ENCODE measurements around the gene RAD9B. TPM values are rescaled to one million over a fixed set of nuclear protein-coding genes. Genes with fewer than 3 reads are reported as not detected.

RAD9B gene
- under 0.01 TPM in 1 of 2 replicates, not detected in the other for total RNA-seq

GRCh38 chr12:110501752-110502738, at the start of gene RAD9B, which contains the start of gene VPS29:
TSS of gene RAD9B (plus strand) at chr12:110502331. CDS start at chr12:110502338, 7 bp downstream.
TSS of gene VPS29 (minus strand) at chr12:110502111. CDS start at chr12:110502051, 60 bp downstream.

GRCh38 chr12:110468214-110469048, 33.7 kb upstream of the RAD9B start, which contains the start of the genes FAM216A and GPN3:
TSS of gene FAM216A (plus strand) at chr12:110468845. CDS start at chr12:110468876, 31 bp downstream.
TSS of gene GPN3 (minus strand) at chr12:110468257. CDS start at chr12:110468203, 54 bp downstream.

Other genes with a start within 250 kb of the RAD9B start
- 93.2 and 107 TPM in 2 replicates for gene ATP2A2, start 221.1 kb upstream of the RAD9B start, total RNA-seq
- 21.5 and 32.1 TPM in 2 replicates for gene ANAPC7, start 98.6 kb upstream of the RAD9B start, total RNA-seq
- 711 and 909 TPM in 2 replicates for gene ARPC3, start 52.0 kb upstream of the RAD9B start, total RNA-seq
- gene GPN3, start 34.1 kb upstream of the RAD9B start, total RNA-seq, result 15.6 and 23.1 TPM in 2 replicates
- gene FAM216A, start 33.5 kb upstream of the RAD9B start, total RNA-seq, result 12.5 and 14.3 TPM in 2 replicates
- 46.3 and 63.9 TPM in 2 replicates for gene VPS29, start 220 bp upstream of the RAD9B start, total RNA-seq
- 2.3 and 3.6 TPM in 2 replicates for gene PPTC7, start 81.0 kb downstream of the RAD9B start, total RNA-seq
- gene TCTN1, start 111.8 kb downstream of the RAD9B start, total RNA-seq, result 36.6 and 42.6 TPM in 2 replicates
- gene HVCN1, start 186.8 kb downstream of the RAD9B start, total RNA-seq, result 3.4 TPM in 2 replicates
- 79.4 and 81.6 TPM in 2 replicates for gene PPP1CC, start 240.6 kb downstream of the RAD9B start, total RNA-seq

All from cardiac atrium fibroblast (primary cell).